Activated naive CD4-positive, alpha-beta T cell (primary cell): ENCODE data around the gene AZU1.

Experiments used
- DNase-seq, 4 experiments: peaks; one replicate each; lab custom pipeline; 2025; lab: John Stamatoyannopoulos, UW

AZU1 gene

DNA sequence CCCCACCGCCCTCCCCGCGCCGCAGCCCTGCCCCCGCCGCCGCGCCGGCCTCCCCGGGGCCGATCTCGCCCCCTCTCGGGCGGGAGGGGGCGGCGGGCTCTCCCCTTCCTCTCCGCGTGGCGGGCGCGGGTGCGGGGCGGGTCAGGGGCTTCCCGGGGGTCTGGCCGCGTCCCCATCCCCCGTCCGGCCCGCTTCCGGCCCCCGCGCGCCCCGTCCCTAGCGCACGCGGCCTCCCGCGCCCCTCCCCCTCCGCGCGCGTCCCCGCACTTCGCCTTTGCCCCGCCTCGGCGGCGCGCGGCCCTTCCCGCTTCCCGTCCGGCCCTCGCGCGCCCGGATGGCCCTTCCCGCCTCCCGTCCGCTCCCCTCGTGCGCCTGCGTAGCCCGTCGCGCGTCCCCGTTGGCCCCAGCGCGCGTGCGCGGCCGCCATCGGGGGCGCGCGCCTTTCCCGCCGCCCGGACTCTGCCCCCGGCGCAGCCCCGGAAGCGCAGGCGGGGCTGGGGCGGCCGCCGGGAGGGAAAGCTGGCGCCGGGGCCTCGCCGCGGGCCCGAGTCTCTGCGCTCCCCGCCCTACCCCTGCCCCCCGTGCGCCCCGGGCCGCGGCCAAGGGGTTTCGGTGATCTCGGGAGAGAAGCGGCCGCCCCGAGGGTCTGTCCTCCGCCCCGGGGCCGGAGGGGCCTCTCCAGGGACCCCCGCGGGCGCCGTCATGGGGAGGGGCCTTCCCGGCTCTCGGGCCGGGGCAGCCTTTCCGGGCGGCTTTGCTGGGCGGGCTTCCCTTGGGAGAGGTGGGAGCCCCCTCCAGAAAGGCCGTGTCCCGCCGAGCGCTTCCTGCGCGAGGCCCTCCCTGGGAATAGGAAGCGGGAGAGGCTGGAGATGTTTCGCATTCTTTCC, 29.9 kb upstream of the AZU1 start:
- DNase-seq = peak; percentile 60 to 84 (median 72)

DNA sequence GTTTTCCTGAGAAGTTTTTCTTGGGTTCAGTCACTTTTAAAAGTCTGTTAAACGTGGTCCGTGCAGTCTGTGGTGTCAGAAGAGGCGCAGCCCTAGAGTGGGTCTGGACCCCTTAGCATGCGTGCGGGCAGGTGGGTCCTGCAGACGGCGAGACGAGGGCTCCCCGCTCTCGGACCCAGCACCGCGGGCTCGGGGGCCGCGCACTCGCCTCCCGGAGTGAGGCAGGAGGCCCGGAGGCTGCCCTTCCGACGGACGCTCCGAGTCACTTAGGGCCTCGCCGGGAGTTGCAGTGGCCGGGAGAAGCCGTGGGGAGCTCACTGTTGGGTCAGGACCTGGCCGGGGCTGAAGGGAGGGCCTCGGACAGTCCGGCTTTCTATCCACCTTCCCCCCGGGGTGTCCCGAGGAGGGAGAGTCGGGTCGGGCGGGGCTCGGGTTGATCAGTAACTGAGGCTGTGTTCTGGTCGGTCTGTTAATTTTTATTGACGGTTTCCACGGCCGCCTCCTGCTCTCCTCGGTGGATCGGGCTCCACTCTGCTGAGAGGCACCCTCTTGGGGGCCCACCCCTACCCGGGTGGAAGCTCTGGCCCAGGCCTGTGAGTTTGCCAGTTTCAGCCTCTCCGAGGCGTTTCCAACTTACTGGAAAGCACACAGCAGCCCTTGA, 29.1 kb upstream of the AZU1 start:
- no peak for DNase-seq

DNA sequence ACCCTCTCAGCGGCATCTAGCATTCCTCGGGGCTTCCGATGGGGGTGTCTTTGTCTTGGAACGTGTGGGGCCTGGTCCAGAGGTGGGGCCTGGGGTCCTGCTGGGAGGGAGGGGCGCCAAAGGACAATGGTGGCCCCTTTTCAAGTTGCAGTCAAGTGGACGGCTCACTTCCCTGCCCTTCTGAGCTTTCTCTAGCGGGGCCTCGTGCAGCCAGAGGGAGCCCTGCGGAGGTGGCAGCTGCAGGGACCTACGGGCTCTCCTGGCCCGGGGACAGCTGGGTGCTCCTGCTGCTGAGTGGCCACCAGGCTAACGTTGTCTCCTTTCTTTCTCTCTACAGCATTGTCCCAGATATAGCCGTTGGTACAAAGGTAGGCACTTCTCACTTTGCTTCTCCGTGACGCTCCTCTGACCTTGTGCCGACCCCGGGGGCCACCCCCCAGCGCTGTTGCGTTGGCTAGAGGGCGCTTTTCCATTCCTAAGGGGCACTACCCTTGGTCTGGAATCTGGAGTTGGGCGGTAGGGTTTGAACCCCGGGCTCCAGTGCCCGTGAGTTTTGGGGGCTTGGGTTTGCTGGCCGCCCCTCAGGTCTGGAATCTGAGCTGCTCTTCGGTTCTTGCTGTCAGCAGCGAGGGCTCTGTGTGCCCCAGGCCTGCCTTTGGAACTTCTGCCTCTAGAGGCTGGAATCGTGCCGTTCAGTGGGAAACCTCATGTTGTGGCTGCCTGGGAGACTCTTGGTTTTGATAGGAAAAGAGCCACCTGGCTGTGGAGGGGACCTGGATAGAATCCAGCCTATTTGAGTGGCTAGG, 28.4 kb upstream of the AZU1 start:
- no peak for DNase-seq

DNA sequence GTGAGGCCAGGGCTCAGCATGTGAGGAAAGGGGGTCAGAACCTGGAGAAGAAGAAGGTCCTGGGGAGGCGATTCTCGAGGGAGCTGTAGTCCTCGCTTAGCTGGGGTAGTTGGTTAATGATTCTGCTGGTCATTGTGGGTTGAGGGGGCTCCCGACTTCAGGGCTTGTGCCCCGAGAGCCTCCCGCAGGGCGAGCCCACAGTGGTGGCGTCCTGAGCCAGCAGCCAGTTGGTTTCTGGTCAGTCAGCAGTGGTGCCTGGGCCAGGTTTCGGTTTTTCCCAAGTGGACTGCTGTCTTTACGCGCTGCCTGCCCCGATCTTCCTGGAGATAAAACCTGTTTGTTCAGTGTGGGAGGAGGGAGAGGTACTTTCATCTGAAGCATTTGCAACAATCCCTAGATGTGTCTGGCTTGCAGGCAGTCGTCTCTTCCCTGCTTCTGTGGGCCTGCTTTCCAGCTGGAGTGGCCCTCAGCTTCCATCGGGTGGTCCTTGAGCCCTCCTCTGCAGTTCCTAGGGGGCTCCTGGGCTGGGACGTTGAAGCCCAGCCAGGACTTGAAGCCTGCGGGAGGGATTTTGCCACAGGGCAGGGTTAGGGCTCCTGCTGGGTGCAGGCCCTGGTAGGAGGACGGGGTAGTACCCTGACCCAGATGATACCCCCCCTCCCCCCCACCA, 27.1 kb upstream of the AZU1 start:
- DNase-seq = no peak

DNA sequence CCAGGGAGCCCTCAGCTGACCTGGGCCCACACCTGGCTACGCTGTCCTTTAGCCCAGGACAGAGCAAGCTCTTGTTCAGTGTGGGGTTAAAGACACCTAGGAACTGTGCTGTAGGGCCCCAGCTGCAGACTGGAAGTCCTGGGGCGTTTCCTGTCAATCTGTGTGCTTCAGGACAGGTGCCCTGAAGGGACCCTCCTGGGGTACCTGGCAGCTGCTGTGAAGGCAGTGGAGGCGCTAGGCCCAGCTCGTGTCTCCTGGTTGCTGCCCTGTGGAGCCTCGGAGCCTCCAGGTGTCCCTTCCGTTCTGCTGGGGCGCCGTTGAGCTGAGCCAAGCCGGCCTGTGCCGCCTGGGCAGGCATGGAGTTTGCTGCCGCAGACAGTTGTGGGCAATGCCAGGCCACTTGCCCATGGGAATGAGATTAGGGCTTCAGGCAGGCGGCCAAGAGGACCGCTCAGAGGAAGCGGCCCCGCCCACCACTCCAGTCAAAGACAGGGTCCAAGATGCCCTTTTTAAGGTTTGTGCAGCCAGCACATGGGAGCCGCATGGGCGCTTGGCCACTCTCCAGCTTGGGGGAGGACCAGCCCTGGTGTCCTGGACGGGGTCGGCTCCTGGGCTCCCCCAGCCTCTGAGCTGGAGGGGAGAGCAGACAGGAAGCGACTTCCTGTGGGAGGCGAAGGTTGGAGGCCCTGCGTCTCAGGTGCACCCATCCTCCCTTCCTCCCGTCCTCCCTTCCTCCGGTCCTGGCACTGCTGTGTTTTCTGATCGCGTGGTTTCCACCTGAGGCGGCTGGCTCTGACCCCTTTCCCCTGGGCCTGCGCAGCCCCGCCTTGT, 26.4 kb upstream of the AZU1 start:
- DNase-seq = no peak

DNA sequence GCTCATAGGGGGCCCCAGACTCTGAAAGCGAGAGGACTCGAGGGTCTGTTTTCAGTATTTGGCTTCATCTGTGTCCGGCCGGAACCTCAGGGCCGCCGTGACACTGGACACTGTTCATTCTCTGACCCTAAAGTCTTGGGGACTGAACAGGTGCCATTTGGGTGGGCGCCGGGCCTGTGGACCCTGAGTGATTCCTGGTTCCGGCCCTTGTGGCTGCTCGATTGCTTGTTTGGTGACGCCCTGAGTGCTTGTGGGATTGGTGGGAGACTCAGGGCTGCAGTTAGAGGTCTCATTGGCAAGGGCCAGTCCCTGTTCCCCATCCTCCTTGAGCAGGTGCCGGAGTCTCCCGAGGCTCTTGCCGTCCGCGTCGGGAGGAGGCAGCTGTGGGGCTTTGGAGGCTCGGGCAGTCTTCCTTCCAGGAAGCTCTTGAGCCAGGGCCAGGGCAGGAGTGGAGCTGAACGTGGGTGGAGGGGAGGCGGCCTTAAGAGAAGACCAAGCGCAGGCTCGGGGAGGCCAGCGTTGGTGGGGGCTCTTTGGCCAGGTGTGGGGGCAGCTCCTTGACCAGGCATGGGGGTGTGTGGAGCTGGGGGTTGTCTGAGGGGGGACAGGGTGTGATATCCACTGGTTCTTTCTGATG, 25.7 kb upstream of the AZU1 start:
- DNase-seq = no peak

DNA sequence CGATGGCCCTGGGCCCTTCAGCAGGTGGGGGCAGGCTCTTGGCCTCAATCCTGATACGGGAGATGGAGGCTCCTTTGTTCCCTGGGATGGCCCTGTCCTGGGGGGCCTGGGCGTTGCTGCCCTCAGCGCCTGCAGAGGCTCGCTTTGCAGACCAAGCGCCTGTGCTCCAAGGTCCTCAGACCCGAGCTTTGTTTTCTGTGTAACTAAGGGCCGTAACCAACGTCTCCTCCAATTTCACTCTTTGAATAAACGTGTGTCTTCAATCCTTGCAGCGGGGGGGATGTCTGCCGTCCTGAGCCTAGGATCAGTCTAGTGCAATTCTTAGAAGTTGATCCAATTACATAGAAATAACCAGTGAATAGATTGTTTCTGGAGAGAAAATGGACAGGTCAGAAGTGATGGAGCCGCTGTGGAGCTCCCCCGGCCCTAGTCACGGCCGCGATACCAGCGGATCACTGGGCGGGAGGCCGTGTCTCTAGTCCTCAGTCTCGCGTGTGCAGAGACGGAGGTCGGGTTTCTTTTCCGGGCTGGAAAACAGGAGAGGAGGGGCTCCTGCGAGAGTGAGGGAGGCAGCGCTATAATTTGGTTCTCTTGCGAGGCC, 25.0 kb upstream of the AZU1 start:
- DNase-seq = no peak

DNA sequence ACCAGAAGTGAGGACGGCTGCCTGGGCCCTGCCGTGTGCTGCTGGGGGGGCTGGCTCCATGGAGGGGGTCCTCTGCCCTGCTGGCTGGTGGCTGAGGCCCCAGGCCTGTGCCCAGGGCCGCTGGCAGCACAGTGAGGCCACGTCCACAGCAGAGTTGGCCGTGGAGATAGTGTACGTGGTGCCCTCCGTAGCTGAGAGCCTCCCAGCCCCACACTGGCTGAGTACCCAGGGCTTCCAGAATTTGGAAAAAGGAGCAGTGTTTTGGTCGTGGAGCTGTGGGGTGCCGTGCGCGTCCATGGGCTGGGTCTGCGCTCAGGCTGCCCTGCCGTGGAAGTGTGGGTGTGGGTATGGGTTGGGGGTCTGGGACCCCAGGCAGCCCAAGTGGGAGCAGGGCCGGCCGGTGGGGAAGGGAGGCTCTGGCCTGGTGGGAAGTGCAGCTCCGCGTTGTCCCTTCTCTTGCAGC, 24.5 kb upstream of the AZU1 start:
- DNase-seq = no peak

DNA sequence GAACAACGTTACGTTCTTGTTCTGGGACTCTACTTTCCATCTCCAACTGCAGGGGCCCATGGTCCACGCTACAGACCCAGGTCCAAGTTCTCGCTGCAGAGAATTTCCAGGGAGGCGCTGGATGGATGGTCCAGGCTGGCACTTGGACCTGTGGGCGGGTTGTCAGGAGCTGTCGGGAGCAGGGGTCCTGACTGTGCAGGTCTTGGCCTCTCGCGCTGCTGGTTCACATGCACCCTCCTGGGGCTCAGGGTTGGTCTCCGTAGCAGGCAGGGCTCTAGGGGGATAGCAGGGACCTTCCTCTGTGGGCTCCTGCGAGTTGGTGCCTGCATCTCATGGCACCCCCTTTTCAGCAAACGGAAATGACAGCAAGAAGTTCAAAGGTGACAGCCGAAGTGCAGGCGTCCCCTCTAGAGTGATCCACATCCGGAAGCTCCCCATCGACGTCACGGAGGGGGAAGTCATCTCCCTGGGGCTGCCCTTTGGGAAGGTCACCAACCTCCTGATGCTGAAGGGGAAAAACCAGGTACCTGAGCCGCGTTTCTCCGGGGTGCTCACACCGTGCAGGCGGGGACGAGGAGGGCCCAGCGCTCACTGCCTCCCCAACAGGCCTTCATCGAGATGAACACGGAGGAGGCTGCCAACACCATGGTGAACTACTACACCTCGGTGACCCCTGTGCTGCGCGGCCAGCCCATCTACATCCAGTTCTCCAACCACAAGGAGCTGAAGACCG, 23.8 kb upstream of the AZU1 start:
- DNase-seq = no peak

DNA sequence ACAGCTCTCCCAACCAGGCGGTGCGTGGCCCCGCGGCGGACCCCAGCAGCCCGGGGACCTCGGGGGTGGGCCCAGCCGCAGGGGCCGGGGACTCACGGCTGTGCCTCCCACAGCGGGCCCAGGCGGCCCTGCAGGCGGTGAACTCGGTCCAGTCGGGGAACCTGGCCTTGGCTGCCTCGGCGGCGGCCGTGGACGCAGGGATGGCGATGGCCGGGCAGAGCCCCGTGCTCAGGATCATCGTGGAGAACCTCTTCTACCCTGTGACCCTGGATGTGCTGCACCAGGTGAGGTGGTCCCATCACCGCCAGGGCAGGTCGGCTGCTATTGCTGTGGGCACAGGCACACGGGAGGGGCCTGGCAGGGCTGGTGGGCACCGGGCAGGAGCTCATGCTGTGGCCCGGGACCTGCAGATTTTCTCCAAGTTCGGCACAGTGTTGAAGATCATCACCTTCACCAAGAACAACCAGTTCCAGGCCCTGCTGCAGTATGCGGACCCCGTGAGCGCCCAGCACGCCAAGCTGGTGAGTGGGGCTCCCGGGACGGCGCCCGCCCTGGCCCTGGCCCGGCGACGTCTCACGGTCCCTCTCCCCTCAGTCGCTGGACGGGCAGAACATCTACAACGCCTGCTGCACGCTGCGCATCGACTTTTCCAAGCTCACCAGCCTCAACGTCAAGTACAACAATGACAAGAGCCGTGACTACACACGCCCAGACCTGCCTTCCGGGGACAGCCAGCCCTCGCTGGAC, 23.0 kb upstream of the AZU1 start:
- no peak for DNase-seq

DNA sequence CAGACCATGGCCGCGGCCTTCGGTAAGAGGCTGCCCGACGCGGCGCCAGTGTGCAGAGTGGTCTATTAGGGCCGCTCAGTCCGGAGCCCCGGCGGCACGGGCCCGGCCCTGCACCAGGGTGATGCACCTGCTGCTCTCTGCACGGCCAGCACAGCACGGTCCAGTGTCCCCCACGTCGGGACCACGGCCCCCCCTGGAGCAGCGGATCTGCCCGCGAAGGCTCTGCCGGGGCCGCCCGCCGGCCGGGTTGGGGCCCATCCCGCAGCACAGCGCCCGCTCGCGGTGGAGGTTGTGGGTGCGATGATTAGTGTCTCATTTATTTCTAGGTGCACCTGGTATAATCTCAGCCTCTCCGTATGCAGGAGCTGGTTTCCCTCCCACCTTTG, 22.5 kb upstream of the AZU1 start:
- peak in 1 of 4 experiments; percentile 24 for DNase-seq

DNA sequence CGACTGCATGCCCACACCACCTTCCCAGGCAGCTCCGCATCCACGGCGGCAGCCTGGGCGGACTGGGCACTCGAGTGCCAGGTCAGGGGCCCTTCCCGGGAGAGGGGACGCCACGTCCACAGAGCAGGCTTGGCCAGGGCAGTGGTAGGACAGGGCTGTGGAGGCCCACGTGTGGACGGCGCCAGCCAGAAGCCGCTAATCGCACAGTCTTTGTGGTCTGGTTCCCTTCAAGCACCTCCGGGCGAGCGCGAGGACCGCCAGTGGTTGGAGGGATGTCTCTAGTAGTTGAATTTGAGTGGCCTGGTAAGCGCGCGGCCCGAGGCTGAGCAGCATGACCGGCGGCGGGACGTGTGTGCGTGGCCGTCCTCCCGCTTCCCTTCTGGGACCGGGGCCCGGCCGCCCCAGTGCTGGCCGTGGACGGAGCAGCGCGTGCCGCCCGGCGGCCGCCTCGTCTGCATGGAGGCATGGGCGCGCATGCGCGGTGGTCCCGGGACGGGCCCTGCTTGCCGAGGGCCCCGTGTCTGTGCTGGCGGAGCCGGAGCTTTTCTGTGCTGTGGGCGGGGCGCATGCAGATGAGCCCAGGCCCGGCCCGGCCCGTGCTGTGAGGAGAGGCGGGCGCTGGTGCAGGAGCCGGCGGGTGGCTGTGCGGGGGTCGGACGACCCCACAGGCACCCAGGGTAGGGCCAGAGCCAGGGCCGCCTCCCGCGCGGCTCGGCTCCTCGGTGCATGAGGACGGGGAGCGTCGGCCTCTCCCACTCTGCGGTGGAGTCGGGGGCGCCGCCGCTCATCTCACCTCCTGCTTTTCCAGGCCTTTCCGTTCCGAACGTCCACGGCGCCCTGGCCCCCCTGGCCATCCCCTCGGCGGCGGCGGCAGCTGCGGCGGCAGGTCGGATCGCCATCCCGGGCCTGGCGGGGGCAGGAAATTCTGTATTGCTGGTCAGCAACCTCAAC, 21.8 kb upstream of the AZU1 start:
- DNase-seq = no peak

DNA sequence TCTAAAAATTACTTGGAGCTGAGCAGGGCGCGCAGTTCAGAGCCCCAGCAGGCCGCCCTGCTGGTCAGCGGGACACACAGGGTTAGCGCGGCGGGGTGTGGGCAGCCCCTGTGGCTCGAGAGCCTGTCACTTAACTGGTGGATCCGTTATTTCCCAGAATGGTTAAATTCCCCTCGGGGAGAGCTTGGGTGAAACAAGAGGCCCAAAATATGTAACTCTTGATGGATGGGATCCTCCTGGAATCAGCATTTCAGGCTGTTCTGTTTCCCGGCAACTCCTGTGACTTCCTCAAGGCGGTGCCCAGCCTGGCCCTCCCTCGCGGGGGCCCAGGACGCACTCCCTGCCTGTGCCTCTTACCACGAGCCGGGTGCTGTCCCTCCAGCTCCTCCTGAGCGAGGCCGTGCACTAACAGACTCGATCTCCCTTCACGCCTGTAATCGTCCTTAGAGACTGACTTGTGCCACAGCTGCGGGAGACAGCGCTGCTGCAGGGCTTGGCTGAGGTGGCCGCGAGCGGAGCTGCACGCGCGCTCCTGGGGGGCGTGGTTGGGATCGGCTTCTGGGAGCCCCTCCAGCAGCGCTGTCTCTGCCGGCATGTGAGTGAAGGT, 20.7 kb upstream of the AZU1 start:
- DNase-seq = no peak

DNA sequence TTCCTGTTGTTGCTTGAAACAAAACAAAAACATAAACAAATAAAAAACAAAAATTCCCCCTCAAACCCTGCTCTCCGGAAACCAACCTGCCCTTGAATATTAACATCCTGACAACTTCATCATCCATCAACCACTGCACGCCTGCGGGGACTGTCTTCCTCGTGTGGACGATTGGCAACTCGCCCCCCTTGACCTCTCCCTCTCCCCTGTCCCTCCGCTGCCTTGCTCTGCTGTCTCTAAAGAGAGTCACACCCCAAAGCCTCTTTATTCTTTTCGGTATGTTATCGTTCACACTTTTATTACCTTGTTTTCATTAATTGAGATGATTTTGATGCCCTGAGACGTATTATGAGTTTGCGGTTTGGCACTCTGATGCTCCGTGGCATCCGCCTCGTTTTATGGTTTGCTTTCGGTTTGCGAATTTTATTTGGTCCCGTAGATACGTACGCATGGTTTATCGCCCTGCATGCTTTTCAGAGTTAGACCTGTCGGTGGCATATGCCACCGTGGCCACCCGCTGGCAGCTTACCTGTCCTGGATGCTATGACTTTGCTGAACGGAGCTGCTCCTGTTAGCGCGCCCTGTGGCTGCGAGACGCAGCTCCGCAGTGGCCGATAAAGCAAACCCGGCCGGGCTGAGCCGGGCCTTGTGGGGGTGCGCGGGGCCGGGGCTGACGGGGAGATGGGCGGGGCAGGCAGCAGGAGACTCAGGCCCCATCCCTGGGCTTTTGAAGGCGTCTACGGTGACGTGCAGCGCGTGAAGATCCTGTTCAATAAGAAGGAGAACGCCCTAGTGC, 19.8 kb upstream of the AZU1 start:
- no peak for DNase-seq

DNA sequence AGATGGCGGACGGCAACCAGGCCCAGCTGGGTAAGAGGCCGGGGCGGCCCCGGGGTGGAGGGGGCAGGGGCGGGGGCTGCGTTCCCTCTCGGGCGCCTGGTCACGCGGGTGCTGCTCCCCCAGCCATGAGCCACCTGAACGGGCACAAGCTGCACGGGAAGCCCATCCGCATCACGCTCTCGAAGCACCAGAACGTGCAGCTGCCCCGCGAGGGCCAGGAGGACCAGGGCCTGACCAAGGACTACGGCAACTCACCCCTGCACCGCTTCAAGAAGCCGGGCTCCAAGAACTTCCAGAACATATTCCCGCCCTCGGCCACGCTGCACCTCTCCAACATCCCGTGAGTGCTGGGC, 19.2 kb upstream of the AZU1 start:
- DNase-seq = no peak

DNA sequence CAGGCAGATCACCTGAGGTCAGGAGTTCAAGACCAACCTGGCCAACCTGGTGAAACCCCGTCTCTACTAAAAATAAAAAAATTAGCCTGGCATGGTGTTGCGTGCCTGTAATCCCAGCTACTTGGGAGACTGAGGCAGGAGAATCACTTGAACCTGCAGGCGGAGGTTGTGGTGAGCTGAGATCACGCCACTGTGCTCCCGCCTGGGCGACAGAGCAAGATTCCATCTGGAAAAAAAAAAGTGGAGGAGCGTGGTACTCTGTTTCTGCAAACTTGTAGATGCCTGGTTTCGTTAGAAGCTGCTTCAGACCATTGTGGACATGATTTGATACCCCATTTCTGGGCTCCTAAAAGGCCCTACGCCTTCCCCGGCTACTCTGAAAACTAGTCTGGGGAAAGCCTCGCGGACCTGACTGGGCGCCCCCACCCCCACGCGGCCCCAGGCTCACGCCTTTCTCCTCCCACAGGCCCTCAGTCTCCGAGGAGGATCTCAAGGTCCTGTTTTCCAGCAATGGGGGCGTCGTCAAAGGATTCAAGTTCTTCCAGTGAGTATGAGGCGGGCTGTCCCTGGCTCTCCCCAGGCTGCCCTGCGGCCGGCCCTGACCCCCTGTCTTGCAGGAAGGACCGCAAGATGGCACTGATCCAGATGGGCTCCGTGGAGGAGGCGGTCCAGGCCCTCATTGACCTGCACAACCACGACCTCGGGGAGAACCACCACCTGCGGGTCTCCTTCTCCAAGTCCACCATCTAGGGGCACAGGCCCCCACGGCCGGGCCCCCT, 17.4 kb upstream of the AZU1 start:
- no peak for DNase-seq
